HG02623 (cell line): Measurements from ENCODE around the gene CLK1.
"Not testable (repeated sequence)": the region's sequence is repeated elsewhere in the genome, so short reads cannot be mapped to it uniquely, and the experiment has no call there.

Experiments used
- ATAC-seq: cut with Tn5 transposase; IDR thresholded peaks from one replicate; pipeline ENCODE4 v1.9.1; 2021; ENCODE audit warnings: moderate library complexity; ENCODE audit not compliant: unreplicated experiment

CLK1 gene

GRCh38 chr2:200851398-200852248 is 12.8 kb downstream of the CLK1 start:
- ATAC-seq = no peak

- no peak for ATAC-seq
These were observed 13.8 kb downstream of the CLK1 start for GRCh38 chr2:200850512-200851256.

- ATAC-seq = no peak
These were observed 16.5 kb downstream of the CLK1 start for GRCh38 chr2:200847939-200848338.

- ATAC-seq = no peak
These were observed 17.2 kb downstream of the CLK1 start for GRCh38 chr2:200847269-200847668.

GRCh38 chr2:200845669-200846325 is 18.7 kb downstream of the CLK1 start:
- ATAC-seq = no peak

- no peak for ATAC-seq
These were observed 19.3 kb downstream of the CLK1 start for GRCh38 chr2:200845194-200845593.

- no peak for ATAC-seq
These were observed 20.2 kb downstream of the CLK1 start for GRCh38 chr2:200843993-200844948.

GRCh38 chr2:200839513-200839912 is 24.9 kb downstream of the CLK1 start:
- no peak for ATAC-seq

- no peak for ATAC-seq
These were observed 29.8 kb downstream of the CLK1 start for GRCh38 chr2:200834701-200835100.

- ATAC-seq = no peak
These were observed 35.2 kb downstream of the CLK1 start for GRCh38 chr2:200829258-200829655.

- ATAC-seq = no peak
These were observed 35.7 kb downstream of the CLK1 start for GRCh38 chr2:200828572-200829257.

- no peak for ATAC-seq
These were observed 36.4 kb downstream of the CLK1 start for GRCh38 chr2:200828104-200828503.

GRCh38 chr2:200821686-200822245 is 42.7 kb downstream of the CLK1 start:
- ATAC-seq = no peak

- no peak for ATAC-seq
These were observed 43.8 kb downstream of the CLK1 start for GRCh38 chr2:200820573-200821234.

GRCh38 chr2:200818732-200819131 is 45.7 kb downstream of the CLK1 start:
- ATAC-seq = not testable (repeated sequence)

- ATAC-seq = no peak
These were observed 49.5 kb downstream of the CLK1 start for GRCh38 chr2:200814917-200815316.

- no peak for ATAC-seq
These were observed 50.1 kb downstream of the CLK1 start for GRCh38 chr2:200814276-200814815.

- peak; percentile 32 for ATAC-seq
These were observed 52.1 kb downstream of the CLK1 start for GRCh38 chr2:200812122-200813022.
